ENCODE data around the gene FKBP10.
"Not testable (repeated sequence)": the region's sequence is repeated elsewhere in the genome, so short reads cannot be mapped to it uniquely, and the experiment has no call there.

Gene FKBP10

GRCh38 chr17:41773190-41773588 lies 39.6 kb upstream of the FKBP10 start:
- no peak for TF ChIP-seq CTCF (IDR thresholded peaks at IDR 0.05; ENCODE audit: low read depth, low read length)
- Histone ChIP-seq H3K9me3 (ENCODE audit: severe bottlenecking) (no peaks in the 10 kb centered on the region), H3K27ac (no peak overlapping the region), H3K4me3 (ENCODE audit: low read depth, low read length) (no peak overlapping the region), H3K27me3 (ENCODE audit: insufficient read depth, low read depth, severe bottlenecking) (no peaks in the 10 kb centered on the region), H3K36me3 (peaks cover 48% of the 10 kb centered on the region)
- DNase-seq = no peak

- no peaks in the 10 kb centered on the region for H3K9me3 ChIP-seq (ENCODE audit: severe bottlenecking)
- no peak for TF ChIP-seq CTCF (IDR thresholded peaks at IDR 0.05; ENCODE audit: low read depth, low read length)
- no peak for DNase-seq
- H3K4me3 ChIP-seq (ENCODE audit: low read depth, low read length) = no peak overlapping the region
- H3K27me3 ChIP-seq (ENCODE audit: insufficient read depth, low read depth, severe bottlenecking) = no peaks in the 10 kb centered on the region
- peaks cover 42% of the 10 kb centered on the region for H3K36me3 ChIP-seq
- no peak overlapping the region for H3K27ac ChIP-seq
These were observed 39.0 kb upstream of the FKBP10 start for GRCh38 chr17:41773731-41774193.

- no peak overlapping the region for H3K27ac ChIP-seq
- TF ChIP-seq CTCF (IDR thresholded peaks at IDR 0.05; ENCODE audit: low read depth, low read length) = no peak
- no peak for DNase-seq
- peaks cover 31% of the 10 kb centered on the region for H3K36me3 ChIP-seq
- H3K9me3 ChIP-seq (ENCODE audit: severe bottlenecking) = no peaks in the 10 kb centered on the region
- H3K27me3 ChIP-seq (ENCODE audit: insufficient read depth, low read depth, severe bottlenecking) = no peaks in the 10 kb centered on the region
- H3K4me3 ChIP-seq (ENCODE audit: low read depth, low read length) = no peak overlapping the region
These were observed 37.2 kb upstream of the FKBP10 start for GRCh38 chr17:41775394-41776226.

- H3K9me3 ChIP-seq (ENCODE audit: severe bottlenecking); DNase-seq; H3K4me3 ChIP-seq (ENCODE audit: low read depth, low read length); H3K27me3 ChIP-seq (ENCODE audit: insufficient read depth, low read depth, severe bottlenecking): not testable (repeated sequence)
- H3K27ac ChIP-seq = peak overlapping the region; percentile 84
- H3K36me3 ChIP-seq = peaks cover 23% of the 10 kb centered on the region
These were observed 36.4 kb upstream of the FKBP10 start for GRCh38 chr17:41776262-41776900.

GRCh38 chr17:41777157-41777573 lies 35.6 kb upstream of the FKBP10 start:
- H3K27ac ChIP-seq = peak overlapping the region; percentile 84
- H3K4me3 ChIP-seq (ENCODE audit: low read depth, low read length) = no peak overlapping the region
- peaks cover 19% of the 10 kb centered on the region for H3K36me3 ChIP-seq
- H3K27me3 ChIP-seq (ENCODE audit: insufficient read depth, low read depth, severe bottlenecking) = no peaks in the 10 kb centered on the region
- H3K9me3 ChIP-seq (ENCODE audit: severe bottlenecking) = no peaks in the 10 kb centered on the region
- no peak for DNase-seq
- TF ChIP-seq CTCF (IDR thresholded peaks at IDR 0.05; ENCODE audit: low read depth, low read length) = 0 out of 2 replicates have a peak, but pooled peaks have one; percentile 14

GRCh38 chr17:41777574-41778188 lies 35.1 kb upstream of the FKBP10 start:
- no peaks in the 10 kb centered on the region for H3K27me3 ChIP-seq (ENCODE audit: insufficient read depth, low read depth, severe bottlenecking)
- TF ChIP-seq CTCF (IDR thresholded peaks at IDR 0.05; ENCODE audit: low read depth, low read length) = no peak
- H3K4me3 ChIP-seq (ENCODE audit: low read depth, low read length) = no peak overlapping the region
- peak; percentile 66 for DNase-seq
- peak overlapping the region; percentile 84 for H3K27ac ChIP-seq
- H3K9me3 ChIP-seq (ENCODE audit: severe bottlenecking) = no peaks in the 10 kb centered on the region
- H3K36me3 ChIP-seq = peaks cover 19% of the 10 kb centered on the region
